Posterior vena cava (tissue), 2 donors: ENCODE data around the gene FAM9C. TPM values are rescaled to one million over a fixed set of nuclear protein-coding genes. Genes with fewer than 3 reads are reported as not detected.

Experiments used
- DNase-seq: peaks from one replicate; pipeline ENCODE4 v3.0.0-alpha.2; 2020; ENCODE audit warnings: low spot score
- intact Hi-C, 2 donors: fragments of 100-400 bp; cut with DNase I; formaldehyde crosslinking; loops; one replicate each; pipeline versions ENCODE4 v1.14.1 to v1.14.2; 2022 to 2023
- total RNA-seq, 2 donors: library from RNA; stranded (reverse); fragmentation: NEBNext Ultra II Directional; extraction: Animal tissue kit (Norgen Biotek cat#: 25700); gene quantifications; one replicate each; pipeline ENCODE4 v1.2.1, GENCODE V29; 2021
- donor health status: DM: yes; HTN: yes; CAD: no.
- donor health status: DM: yes; HTN: yes; CAD: no.

FAM9C gene
- total RNA-seq, 2 donors from 2014 or later, result 0.19 TPM; not detected in 1

GRCh38 chrX:12989461-12989860 lies 55.0 kb downstream of the FAM9C start:
- no peak for DNase-seq
- intact Hi-C loops, result loop anchor here in 1 of 2 donors (10.0 kb wide), 1 partner anchor 105 kb away; no protein-coding TSS in a partner anchor

GRCh38 chrX:12988797-12989196 lies 55.6 kb downstream of the FAM9C start:
- DNase-seq, result no peak
- intact Hi-C loops, result loop anchor here in 1 of 2 donors (10.0 kb wide), 1 partner anchor 106 kb away; no protein-coding TSS in a partner anchor

GRCh38 chrX:12987900-12988594 lies 56.4 kb downstream of the FAM9C start:
- DNase-seq, result no peak
- intact Hi-C loops, result loop anchor here in 1 of 2 donors (10.0 kb wide), 1 partner anchor 107 kb away; no protein-coding TSS in a partner anchor

- intact Hi-C loops, result loop anchor here in 1 of 2 donors (10.0 kb wide), 1 partner anchor 107 kb away; no protein-coding TSS in a partner anchor
- DNase-seq, result no peak
These were observed 57.1 kb downstream of the FAM9C start for GRCh38 chrX:12987340-12987739.

GRCh38 chrX:12986886-12987285 lies 57.5 kb downstream of the FAM9C start:
- intact Hi-C loops, result loop anchor here in 1 of 2 donors (10.0 kb wide), 1 partner anchor 108 kb away; no protein-coding TSS in a partner anchor
- no peak for DNase-seq

GRCh38 chrX:12986164-12986779 lies 58.1 kb downstream of the FAM9C start:
- intact Hi-C loops, result loop anchor here in 1 of 2 donors (10.0 kb wide), 1 partner anchor 109 kb away; no protein-coding TSS in a partner anchor
- DNase-seq, result no peak

Other genes starting within 250 kb of the FAM9C start
- 1 to 10 TPM in 1 of 2 donors, under 1 TPM in 1; 0.48 to 1.3 TPM for gene TLR7, start 177.5 kb downstream of the FAM9C start, total RNA-seq
- 1 to 10 TPM; 1.3 to 5.1 TPM for gene TLR8, start 138.0 kb downstream of the FAM9C start, total RNA-seq
- gene TMSB4X, start 69.5 kb downstream of the FAM9C start, total RNA-seq, result 1,000 to 10,000 TPM; 3,954 to 4,090 TPM